Measurements from ENCODE around the gene CXCL3.

CXCL3 gene

DNA sequence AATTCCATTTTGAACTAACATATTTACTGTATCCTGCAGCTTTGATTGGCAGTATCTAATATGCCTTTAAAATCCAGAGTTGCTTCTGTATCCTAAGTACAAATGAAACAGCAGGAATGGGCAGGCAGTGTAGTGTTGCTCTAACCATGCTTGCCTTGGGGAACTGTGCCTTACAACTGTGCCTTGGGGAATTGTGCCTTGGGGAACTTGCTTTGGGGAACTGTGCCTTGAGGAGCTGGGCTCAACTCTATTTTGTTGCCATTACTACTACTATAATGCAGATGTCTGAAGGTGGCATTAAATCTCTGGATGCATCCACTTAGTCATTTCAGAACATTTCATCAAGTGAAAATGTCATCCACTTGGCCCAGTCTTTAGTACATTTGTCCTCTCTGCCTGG is 6.9 kb downstream of the CXCL3 start:
- Histone ChIP-seq H3K4me3 (replicated peaks; ENCODE audit: insufficient read depth, low read length) (no peak overlapping the region), H3K27me3 (ENCODE audit: insufficient read depth, poor library complexity, severe bottlenecking) (no peaks in the 10 kb centered on the region), H3K27ac (replicated peaks) (no peak overlapping the region)
- DNase-seq (ENCODE audit: low read depth in 1 of 2, low spot score in 1 of 2), result no peak
- no peak for TF ChIP-seq GABPA (IDR thresholded peaks at IDR 0.05; ENCODE audit: low read depth)
- no peak for TF ChIP-seq POLR2AphosphoS5 (IDR thresholded peaks at IDR 0.05; ENCODE audit: low read depth)
- TF ChIP-seq SPI1 (IDR thresholded peaks at IDR 0.05; ENCODE audit: borderline replicate concordance, low read depth), result no peak
- TF ChIP-seq, protein P1, sequence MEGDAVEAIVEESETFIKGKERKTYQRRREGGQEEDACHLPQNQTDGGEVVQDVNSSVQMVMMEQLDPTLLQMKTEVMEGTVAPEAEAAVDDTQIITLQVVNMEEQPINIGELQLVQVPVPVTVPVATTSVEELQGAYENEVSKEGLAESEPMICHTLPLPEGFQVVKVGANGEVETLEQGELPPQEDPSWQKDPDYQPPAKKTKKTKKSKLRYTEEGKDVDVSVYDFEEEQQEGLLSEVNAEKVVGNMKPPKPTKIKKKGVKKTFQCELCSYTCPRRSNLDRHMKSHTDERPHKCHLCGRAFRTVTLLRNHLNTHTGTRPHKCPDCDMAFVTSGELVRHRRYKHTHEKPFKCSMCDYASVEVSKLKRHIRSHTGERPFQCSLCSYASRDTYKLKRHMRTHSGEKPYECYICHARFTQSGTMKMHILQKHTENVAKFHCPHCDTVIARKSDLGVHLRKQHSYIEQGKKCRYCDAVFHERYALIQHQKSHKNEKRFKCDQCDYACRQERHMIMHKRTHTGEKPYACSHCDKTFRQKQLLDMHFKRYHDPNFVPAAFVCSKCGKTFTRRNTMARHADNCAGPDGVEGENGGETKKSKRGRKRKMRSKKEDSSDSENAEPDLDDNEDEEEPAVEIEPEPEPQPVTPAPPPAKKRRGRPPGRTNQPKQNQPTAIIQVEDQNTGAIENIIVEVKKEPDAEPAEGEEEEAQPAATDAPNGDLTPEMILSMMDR (IDR thresholded peaks at IDR 0.05; ENCODE audit: insufficient read depth, low read length), result no peak
- TF ChIP-seq, protein P2, sequence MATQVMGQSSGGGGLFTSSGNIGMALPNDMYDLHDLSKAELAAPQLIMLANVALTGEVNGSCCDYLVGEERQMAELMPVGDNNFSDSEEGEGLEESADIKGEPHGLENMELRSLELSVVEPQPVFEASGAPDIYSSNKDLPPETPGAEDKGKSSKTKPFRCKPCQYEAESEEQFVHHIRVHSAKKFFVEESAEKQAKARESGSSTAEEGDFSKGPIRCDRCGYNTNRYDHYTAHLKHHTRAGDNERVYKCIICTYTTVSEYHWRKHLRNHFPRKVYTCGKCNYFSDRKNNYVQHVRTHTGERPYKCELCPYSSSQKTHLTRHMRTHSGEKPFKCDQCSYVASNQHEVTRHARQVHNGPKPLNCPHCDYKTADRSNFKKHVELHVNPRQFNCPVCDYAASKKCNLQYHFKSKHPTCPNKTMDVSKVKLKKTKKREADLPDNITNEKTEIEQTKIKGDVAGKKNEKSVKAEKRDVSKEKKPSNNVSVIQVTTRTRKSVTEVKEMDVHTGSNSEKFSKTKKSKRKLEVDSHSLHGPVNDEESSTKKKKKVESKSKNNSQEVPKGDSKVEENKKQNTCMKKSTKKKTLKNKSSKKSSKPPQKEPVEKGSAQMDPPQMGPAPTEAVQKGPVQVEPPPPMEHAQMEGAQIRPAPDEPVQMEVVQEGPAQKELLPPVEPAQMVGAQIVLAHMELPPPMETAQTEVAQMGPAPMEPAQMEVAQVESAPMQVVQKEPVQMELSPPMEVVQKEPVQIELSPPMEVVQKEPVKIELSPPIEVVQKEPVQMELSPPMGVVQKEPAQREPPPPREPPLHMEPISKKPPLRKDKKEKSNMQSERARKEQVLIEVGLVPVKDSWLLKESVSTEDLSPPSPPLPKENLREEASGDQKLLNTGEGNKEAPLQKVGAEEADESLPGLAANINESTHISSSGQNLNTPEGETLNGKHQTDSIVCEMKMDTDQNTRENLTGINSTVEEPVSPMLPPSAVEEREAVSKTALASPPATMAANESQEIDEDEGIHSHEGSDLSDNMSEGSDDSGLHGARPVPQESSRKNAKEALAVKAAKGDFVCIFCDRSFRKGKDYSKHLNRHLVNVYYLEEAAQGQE (IDR thresholded peaks at IDR 0.05; ENCODE audit: insufficient replicate concordance, low read depth), result no peak

GRCh38 chr4:74030285-74030684 is 8.2 kb downstream of the CXCL3 start:
- no peak overlapping the region for H3K4me3 ChIP-seq (replicated peaks; ENCODE audit: insufficient read depth, low read length)
- TF ChIP-seq, protein P2 (IDR thresholded peaks at IDR 0.05; ENCODE audit: insufficient replicate concordance, low read depth), result no peak
- TF ChIP-seq, protein P1 (IDR thresholded peaks at IDR 0.05; ENCODE audit: insufficient read depth, low read length), result no peak
- TF ChIP-seq POLR2AphosphoS5 (IDR thresholded peaks at IDR 0.05; ENCODE audit: low read depth) (no peak), GABPA (IDR thresholded peaks at IDR 0.05; ENCODE audit: low read depth) (no peak), SPI1 (IDR thresholded peaks at IDR 0.05; ENCODE audit: borderline replicate concordance, low read depth) (no peak)
- DNase-seq (ENCODE audit: low read depth in 1 of 2, low spot score in 1 of 2), result no peak
- H3K27me3 ChIP-seq (ENCODE audit: insufficient read depth, poor library complexity, severe bottlenecking), result no peaks in the 10 kb centered on the region
- H3K27ac ChIP-seq (replicated peaks), result no peak overlapping the region

DNA sequence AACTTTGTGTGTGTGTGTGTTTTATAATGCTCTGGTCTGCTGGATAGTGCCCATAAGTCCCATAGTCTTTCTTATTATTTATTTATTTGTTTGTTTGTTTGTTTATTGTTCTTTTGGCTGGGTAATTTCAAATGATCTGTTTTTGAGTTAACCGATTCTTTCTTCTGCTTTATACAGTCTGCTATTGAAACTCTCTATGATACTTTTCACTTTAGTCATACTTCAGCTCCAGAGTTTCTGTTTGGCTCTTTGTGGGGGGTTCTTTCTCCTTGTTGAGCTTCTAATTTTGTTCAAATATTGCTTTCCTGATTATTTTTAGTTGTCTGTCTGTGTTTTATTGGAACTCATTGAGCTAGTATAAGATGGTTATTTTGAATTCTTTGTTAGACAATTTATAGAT is 10.0 kb downstream of the CXCL3 start:
- H3K27ac ChIP-seq (replicated peaks), result no peak overlapping the region
- no peak overlapping the region for H3K4me3 ChIP-seq (replicated peaks; ENCODE audit: insufficient read depth, low read length)
- DNase-seq (ENCODE audit: low read depth in 1 of 2, low spot score in 1 of 2), result no peak
- no peaks in the 10 kb centered on the region for H3K27me3 ChIP-seq (ENCODE audit: insufficient read depth, poor library complexity, severe bottlenecking)
- TF ChIP-seq SPI1 (IDR thresholded peaks at IDR 0.05; ENCODE audit: borderline replicate concordance, low read depth), result no peak
- no peak for TF ChIP-seq GABPA (IDR thresholded peaks at IDR 0.05; ENCODE audit: low read depth)
- TF ChIP-seq, protein P2 (IDR thresholded peaks at IDR 0.05; ENCODE audit: insufficient replicate concordance, low read depth), result no peak
- TF ChIP-seq, protein P1 (IDR thresholded peaks at IDR 0.05; ENCODE audit: insufficient read depth, low read length), result no peak
- no peak for TF ChIP-seq POLR2AphosphoS5 (IDR thresholded peaks at IDR 0.05; ENCODE audit: low read depth)
